Keratinocyte (primary cell): Measurements from ENCODE around the gene GREM2.

Experiments used
- EZH2 ChIP-seq: IDR thresholded peaks from one replicate; pipeline ENCODE4 v1.6.1; 2012; ENCODE audit warnings: inconsistent platforms, mild to moderate bottlenecking, low read length, moderate library complexity
- TF ChIP-seq, protein P1 (sequence below), 3 experiments: IDR thresholded peaks in 1 of 3; conservative IDR thresholded peaks in 1 of 3; optimal IDR thresholded peaks in 1 of 3; 2 replicates in 2 of 3; 3 replicates in 1 of 3; pipeline versions ENCODE3 to v1.5.1; 2011; ENCODE audit warnings: low read length in 3 of 3, mild to moderate bottlenecking in 3 of 3, moderate library complexity in 2 of 3, control low read depth in 1 of 3, inconsistent platforms in 1 of 3; ENCODE audit not compliant: insufficient read depth in 2 of 3; ENCODE audit errors: extremely low read depth in 1 of 3

DNA sequence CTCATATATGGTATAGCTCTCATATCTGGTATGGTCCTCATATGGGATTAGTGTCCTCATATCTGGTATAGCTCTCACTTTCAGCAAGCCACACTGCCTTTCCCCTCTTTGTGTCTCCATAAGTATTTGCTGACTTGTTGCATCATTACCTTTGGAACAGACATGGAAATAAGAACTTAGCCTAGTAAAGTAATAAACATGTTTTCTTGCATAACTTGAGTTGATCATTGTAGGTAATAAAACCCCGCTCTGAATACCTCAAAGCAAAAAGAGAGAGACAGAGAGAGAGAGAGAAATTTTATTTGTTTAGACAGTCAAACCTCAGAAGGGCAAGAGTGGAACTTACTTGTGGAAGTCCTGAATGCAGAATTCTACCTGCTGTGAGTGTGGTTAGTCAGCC is 170.3 kb downstream of the GREM2 start:
- TF ChIP-seq, protein P1, sequence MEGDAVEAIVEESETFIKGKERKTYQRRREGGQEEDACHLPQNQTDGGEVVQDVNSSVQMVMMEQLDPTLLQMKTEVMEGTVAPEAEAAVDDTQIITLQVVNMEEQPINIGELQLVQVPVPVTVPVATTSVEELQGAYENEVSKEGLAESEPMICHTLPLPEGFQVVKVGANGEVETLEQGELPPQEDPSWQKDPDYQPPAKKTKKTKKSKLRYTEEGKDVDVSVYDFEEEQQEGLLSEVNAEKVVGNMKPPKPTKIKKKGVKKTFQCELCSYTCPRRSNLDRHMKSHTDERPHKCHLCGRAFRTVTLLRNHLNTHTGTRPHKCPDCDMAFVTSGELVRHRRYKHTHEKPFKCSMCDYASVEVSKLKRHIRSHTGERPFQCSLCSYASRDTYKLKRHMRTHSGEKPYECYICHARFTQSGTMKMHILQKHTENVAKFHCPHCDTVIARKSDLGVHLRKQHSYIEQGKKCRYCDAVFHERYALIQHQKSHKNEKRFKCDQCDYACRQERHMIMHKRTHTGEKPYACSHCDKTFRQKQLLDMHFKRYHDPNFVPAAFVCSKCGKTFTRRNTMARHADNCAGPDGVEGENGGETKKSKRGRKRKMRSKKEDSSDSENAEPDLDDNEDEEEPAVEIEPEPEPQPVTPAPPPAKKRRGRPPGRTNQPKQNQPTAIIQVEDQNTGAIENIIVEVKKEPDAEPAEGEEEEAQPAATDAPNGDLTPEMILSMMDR (optimal IDR thresholded peaks at IDR 0.05 in 1 of 3, IDR thresholded peaks at IDR 0.05 in 1 of 3, conservative IDR thresholded peaks at IDR 0.05 in 1 of 3; ENCODE audit: extremely low read depth in 1 of 3, insufficient read depth in 2 of 3, low read length in 3 of 3), result no peak
- no peak for TF ChIP-seq EZH2
